PC-3 (cell line): ENCODE measurements around the gene PDIA4. TPM values are rescaled to one million over a fixed set of nuclear protein-coding genes. Genes with fewer than 3 reads are reported as not detected.

Experiments used
- ATAC-seq: fragments of 200-7000 bp; cut with Tn5 transposase; 2 replicates; pipeline ENCODE4 v1.9.1; 2020; ENCODE audit warnings: mild to moderate bottlenecking, moderate library complexity
- BruUV-seq: library from RNA; stranded (reverse); fragments of 400-500 nt; replicated peaks from 2 replicates; lab custom pipeline; 2021; lab: Mats Ljungman, UMichigan
- CTCF ChIA-PET: fragments of 300-600 bp; sonication (Branson Sonifier 250); formaldehyde crosslinking; loops from one replicate; lab custom pipeline; 2022; ENCODE audit warnings: antibody characterized with exemption; lab: Charles Lee
- POLR2A ChIA-PET: fragments of 300-600 bp; sonication (Branson Sonifier 250); formaldehyde crosslinking; loops from one replicate; lab custom pipeline; 2022; ENCODE audit warnings: antibody characterized with exemption; ENCODE audit not compliant: unreplicated experiment; lab: Charles Lee
- DNase-seq: peaks from one replicate; pipeline ENCODE4 v3.0.0-alpha.2; 2015
- H2AFZ ChIP-seq: fragments of 300-600 bp; sonication (generic); 2 replicates; pipeline ENCODE4 v1.6.0; 2016; ENCODE audit warnings: antibody characterized with exemption, low read length
- H3F3A ChIP-seq: fragments of 300-600 bp; sonication (generic); one replicate; pipeline ENCODE4 v1.6.0; 2017; ENCODE audit warnings: antibody characterized with exemption, low read length, control low read depth, mild to moderate bottlenecking; ENCODE audit not compliant: unreplicated experiment
- H3K27ac ChIP-seq: fragments of 300-600 bp; sonication (generic); 2 replicates; pipeline ENCODE4 v1.5.1; 2016; ENCODE audit warnings: mild to moderate bottlenecking, low read length
- H3K27me3 ChIP-seq: fragments of 300-600 bp; sonication (generic); 2 replicates; pipeline ENCODE4 v1.6.1; 2016; ENCODE audit warnings: low read length, mixed read lengths
- H3K36me3 ChIP-seq: fragments of 300-600 bp; sonication (generic); 2 replicates; pipeline ENCODE4 v1.6.1; 2016; ENCODE audit warnings: low read depth, mixed run types, low read length, mixed read lengths
- H3K4me1 ChIP-seq: fragments of 300-600 bp; sonication (generic); 2 replicates; pipeline ENCODE4 v1.5.1; 2016; ENCODE audit warnings: low read length; ENCODE audit not compliant: insufficient read depth
- H3K4me2 ChIP-seq: fragments of 300-600 bp; sonication (generic); 2 replicates; pipeline ENCODE4 v1.6.0; 2016; ENCODE audit warnings: low read length
- H3K4me3 ChIP-seq: fragments of 300-600 bp; sonication (generic); 2 replicates; pipeline ENCODE4 v1.5.1; 2016; ENCODE audit warnings: mild to moderate bottlenecking, low read length, mixed read lengths
- H3K79me2 ChIP-seq: fragments of 300-600 bp; sonication (generic); 2 replicates; pipeline ENCODE4 v1.6.1; 2017; ENCODE audit warnings: low read length, mixed read lengths
- H3K9ac ChIP-seq: fragments of 300-600 bp; sonication (generic); 2 replicates; pipeline ENCODE4 v1.6.0; 2016; ENCODE audit warnings: mild to moderate bottlenecking, low read length
- H3K9me2 ChIP-seq: fragments of 300-600 bp; sonication (generic); replicated peaks from 2 replicates; pipeline ENCODE4 v1.6.1; 2016; ENCODE audit warnings: mixed run types, low read length, mixed read lengths
- H3K9me3 ChIP-seq: fragments of 300-600 bp; sonication (generic); 2 replicates; pipeline ENCODE4 v1.6.1; 2016; ENCODE audit warnings: low read length, mixed read lengths
- H4K20me1 ChIP-seq: fragments of 300-600 bp; sonication (generic); 2 replicates; pipeline ENCODE4 v1.6.1; 2016; ENCODE audit warnings: low read length, mixed read lengths
- CTCF ChIP-seq: fragments of 300-600 bp; sonication (generic); conservative IDR thresholded peaks from 2 replicates; pipeline ENCODE4 v1.5.1; 2017; ENCODE audit warnings: antibody characterized with exemption, low read depth, mild to moderate bottlenecking, low read length
- EZH2 ChIP-seq: fragments of 300-600 bp; sonication (generic); IDR thresholded peaks from one replicate; pipeline ENCODE4 v1.6.1; 2017; ENCODE audit warnings: antibody characterized with exemption, mild to moderate bottlenecking, low read length; ENCODE audit not compliant: unreplicated experiment
- EZH2phosphoT487 ChIP-seq: fragments of 300-600 bp; sonication (generic); IDR thresholded peaks from 2 replicates; pipeline ENCODE4 v1.6.1; 2018; ENCODE audit warnings: mild to moderate bottlenecking, antibody characterized with exemption, low read length, borderline replicate concordance
- intact Hi-C: fragments of 100-400 bp; cut with micrococcal nuclease; formaldehyde crosslinking; loops from 2 replicates; pipeline ENCODE4 v1.9.0; 2023
- total RNA-seq: library from RNA; depleted of rRNA; stranded (reverse); fragments of >200 nt; gene quantifications from 2 replicates; pipeline ENCODE4 v1.2.3, GENCODE V29; 2014

The PDIA4 gene
- total RNA-seq, 1 experiment from 2014 or later: 249 TPM

GRCh38 chr7:149011491-149011890, 16.8 kb downstream of the PDIA4 start:
- H3K27me3 ChIP-seq: no peaks in the 10 kb centered on the region
- no peak for ATAC-seq
- no peaks in the 10 kb centered on the region for H3K79me2 ChIP-seq
- ChIA-PET POLR2A (no interaction called here), CTCF (no interaction called here)
- no peaks in the 10 kb centered on the region for H3K4me1 ChIP-seq
- peaks cover 41% of the 10 kb centered on the region for H3K36me3 ChIP-seq
- no peak for DNase-seq
- H3K9ac ChIP-seq: no peak overlapping the region
- BruUV-seq: no TSS peak
- no peaks in the 10 kb centered on the region for H3K9me2 ChIP-seq
- no peak for TF ChIP-seq CTCF
- TF ChIP-seq EZH2: no peak
- TF ChIP-seq EZH2phosphoT487: no peak
- intact Hi-C loops: no loop called here
- H3F3A ChIP-seq: no peaks in the 10 kb centered on the region
- no peak overlapping the region for H2AFZ ChIP-seq
- 0 out of 2 replicates have a peak, but pooled peaks cover 3% of the 10 kb centered on the region for H4K20me1 ChIP-seq
- H3K4me2 ChIP-seq: no peak overlapping the region
- no peak overlapping the region for H3K4me3 ChIP-seq
- no peak overlapping the region for H3K27ac ChIP-seq
- no peaks in the 10 kb centered on the region for H3K9me3 ChIP-seq

- TF ChIP-seq EZH2phosphoT487 (no peak), CTCF (no peak), EZH2 (no peak)
- H2AFZ ChIP-seq: no peak overlapping the region
- DNase-seq (no peak), ATAC-seq (no peak)
- H3K79me2 ChIP-seq: no peaks in the 10 kb centered on the region
- H3K9ac ChIP-seq: no peak overlapping the region
- H3K36me3 ChIP-seq: peaks cover 51% of the 10 kb centered on the region
- ChIA-PET CTCF (no interaction called here), POLR2A (interaction anchor here (0.6 kb wide), 1 partner anchor 16 kb away, joined by 7 read pairs; no protein-coding TSS in a partner anchor)
- no peaks in the 10 kb centered on the region for H3K4me1 ChIP-seq
- intact Hi-C loops: no loop called here
- BruUV-seq: no TSS peak
- H3F3A ChIP-seq: no peaks in the 10 kb centered on the region
- H3K27me3 ChIP-seq: no peaks in the 10 kb centered on the region
- no peak overlapping the region for H3K4me2 ChIP-seq
- H3K9me3 ChIP-seq: no peaks in the 10 kb centered on the region
- no peak overlapping the region for H3K27ac ChIP-seq
- no peaks in the 10 kb centered on the region for H3K9me2 ChIP-seq
- H4K20me1 ChIP-seq: 0 out of 2 replicates have a peak, but pooled peaks cover 3% of the 10 kb centered on the region
- H3K4me3 ChIP-seq: no peak overlapping the region
These were observed 17.9 kb downstream of the PDIA4 start for GRCh38 chr7:149010451-149010850.

GRCh38 chr7:149009527-149009926, 18.8 kb downstream of the PDIA4 start:
- ChIA-PET POLR2A (interaction anchor here (0.6 kb wide), 1 partner anchor 17 kb away, joined by 7 read pairs; no protein-coding TSS in a partner anchor), CTCF (no interaction called here)
- H3K9me3 ChIP-seq: no peaks in the 10 kb centered on the region
- no TSS peak for BruUV-seq
- no peaks in the 10 kb centered on the region for H3K27me3 ChIP-seq
- no peaks in the 10 kb centered on the region for H3K9me2 ChIP-seq
- ATAC-seq (no peak), DNase-seq (no peak)
- no peak overlapping the region for H3K27ac ChIP-seq
- no peak for TF ChIP-seq CTCF
- no peak for TF ChIP-seq EZH2
- no peak for TF ChIP-seq EZH2phosphoT487
- no peaks in the 10 kb centered on the region for H3F3A ChIP-seq
- H3K79me2 ChIP-seq: no peaks in the 10 kb centered on the region
- H3K9ac ChIP-seq: no peak overlapping the region
- H3K4me2 ChIP-seq: no peak overlapping the region
- H3K4me1 ChIP-seq: no peaks in the 10 kb centered on the region
- intact Hi-C loops: no loop called here
- H4K20me1 ChIP-seq: 0 out of 2 replicates have a peak, but pooled peaks cover 3% of the 10 kb centered on the region
- H3K4me3 ChIP-seq: no peak overlapping the region
- no peak overlapping the region for H2AFZ ChIP-seq
- H3K36me3 ChIP-seq: peaks cover 52% of the 10 kb centered on the region
